NCI-H1694 (cell line): ENCODE measurements around the gene YWHAE.
"Not testable (repeated sequence)": the region's sequence is repeated elsewhere in the genome, so short reads cannot be mapped to it uniquely, and the experiment has no call there.

Source experiments
- DNase-seq: peaks from one replicate; lab custom pipeline; 2025; lab: John Stamatoyannopoulos, UW

YWHAE gene

DNA sequence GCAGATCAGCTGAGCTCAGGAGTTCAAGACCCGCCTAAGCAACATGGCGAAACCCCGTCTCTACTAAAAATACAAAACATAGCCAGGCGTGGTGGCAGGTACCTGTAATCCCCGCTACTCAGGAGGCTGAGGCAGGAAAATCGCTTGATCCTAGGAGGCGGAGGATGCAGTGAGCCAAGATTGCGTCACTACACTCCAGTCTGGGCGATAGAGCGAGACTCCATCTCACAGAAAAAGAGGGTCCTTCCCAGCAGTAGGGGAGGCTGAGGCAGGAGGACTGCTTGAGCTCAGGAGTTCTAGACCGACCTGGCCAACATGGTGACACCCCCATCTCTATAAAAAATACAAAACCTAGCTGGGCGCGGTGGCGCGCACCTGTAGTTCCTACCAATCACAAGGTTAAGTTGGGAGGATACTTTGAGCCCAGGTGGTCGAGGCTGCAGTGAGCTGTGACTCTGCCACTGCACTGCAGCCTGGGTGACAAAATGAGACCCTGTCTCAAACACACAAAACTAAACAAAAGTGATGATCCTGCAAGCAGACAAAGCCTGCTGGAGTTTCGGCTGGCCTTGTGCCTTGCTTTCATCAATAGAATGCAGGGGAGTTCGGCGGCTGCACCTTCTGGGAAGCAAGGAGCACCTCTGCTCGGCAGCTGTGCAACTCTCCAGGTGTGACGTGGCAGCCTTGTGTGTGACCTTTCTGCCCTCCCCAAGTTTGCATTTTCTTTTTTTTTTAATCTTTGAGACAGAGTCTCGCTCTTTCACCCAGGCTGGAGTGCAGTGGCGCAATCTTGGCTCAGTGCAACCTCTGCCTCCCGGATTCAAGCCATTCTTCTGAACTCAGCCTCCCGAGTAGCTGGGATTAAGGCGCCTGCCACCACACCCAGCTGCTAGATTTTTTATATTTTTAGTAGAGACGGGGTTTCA lies 12.4 kb upstream of the YWHAE start:
- DNase-seq, result no peak

DNA sequence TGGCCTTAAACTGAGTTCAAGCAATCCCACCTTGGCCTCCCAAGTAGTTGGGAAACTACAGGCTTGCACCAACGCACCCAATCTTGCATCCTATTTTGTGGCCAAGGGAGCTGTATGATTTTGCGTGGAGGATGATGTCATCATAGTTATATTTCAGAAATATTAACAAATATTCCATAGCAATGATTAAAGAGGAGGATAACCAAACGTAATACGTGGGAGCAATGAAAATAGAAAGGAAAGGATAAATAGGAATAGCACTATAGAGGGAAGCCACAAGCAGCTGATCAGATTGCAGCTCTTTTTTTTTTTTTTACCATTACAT lies 2.2 kb upstream of the YWHAE start:
- DNase-seq, result no peak

DNA sequence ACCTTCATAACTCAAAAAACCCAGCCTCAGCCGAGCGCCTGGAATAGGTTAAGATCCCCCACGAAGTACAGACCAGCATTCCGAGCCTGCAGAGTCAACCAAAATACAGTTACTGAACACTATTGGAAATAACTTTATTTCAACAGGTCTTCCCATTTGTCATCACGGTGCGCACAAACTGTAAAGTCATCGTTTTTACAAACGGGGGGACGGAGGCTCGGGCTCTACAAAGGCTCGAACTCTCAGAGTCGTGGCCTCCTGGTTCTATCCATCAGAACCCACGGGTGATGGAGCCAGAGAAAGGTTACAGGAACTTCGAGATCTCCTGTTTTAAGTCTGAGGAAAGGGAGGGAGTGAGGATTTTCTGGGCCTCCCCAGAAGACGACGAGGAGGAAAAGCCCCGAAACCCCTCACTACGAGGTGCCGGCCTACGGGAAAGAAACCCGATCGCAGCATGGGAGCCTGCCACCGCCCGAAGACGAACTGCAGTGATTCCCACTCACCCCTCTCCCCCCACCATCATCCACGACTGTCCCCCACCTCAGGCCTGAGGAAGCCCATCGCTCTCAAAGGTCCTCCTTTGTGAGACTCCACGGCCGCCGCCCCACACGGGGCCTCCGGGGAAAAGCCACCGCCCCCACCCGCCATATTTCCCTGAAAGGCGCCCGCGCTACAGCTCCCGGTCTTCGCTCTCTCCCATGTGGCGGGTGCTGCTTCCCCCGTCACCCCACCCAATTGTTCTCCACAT lies 917 bp downstream of the YWHAE start:
- no peak for DNase-seq

DNA sequence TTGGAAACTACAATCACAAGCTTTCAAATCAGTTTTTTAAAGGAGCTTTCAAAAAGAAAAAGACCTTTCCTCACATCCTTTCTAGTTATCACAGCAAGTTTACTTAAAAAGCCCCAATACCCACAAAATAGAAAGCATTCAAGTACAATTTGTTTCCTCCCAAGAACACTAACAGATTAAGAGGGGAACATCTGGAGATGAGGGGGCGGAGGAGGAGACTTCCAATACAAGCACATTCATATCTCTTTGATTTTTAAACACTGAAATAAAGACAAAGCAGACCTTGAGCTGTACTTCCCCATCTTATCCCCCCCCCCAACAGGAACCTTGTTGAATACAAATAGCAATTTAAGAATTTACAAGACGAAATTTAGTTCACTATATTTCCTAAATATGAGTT lies 2.0 kb downstream of the YWHAE start:
- DNase-seq, result no peak

DNA sequence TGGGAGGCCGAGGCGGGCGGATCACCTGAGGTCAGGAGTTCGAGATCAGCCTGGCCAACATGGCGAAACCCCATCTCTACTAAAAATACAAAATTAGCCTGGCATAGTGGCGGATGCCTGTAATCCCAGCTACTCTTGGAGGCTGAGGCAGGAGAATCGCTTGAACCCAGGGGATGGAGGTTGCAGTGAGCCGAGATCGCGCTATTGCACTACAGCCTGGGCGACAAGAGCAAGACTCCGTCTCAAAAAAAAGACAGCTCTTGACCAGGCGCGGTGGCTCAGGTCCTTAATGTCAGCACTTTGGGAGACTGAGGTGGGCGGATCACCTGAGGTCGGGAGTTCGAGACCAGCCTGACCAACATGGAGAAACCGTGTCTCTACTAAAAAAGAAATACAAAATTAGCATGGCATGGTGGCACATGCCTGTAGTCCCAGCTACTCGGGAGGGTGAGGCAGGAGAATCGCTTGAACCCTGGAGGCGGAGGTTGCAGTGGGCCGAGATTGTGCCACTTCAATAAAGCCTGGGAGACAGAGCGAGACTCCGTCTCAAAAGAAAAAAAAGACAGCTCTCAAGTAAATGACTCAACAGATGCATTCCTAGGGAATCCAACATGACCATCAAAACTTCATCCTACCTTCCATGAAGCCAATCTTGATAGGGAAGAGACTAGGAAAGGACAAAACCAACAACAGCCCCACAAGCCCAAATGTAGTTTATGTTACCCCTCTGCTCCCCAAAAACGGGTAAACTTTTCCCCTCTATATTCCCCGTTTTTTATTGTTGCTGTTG lies 4.0 kb downstream of the YWHAE start:
- not testable (repeated sequence) for DNase-seq

DNA sequence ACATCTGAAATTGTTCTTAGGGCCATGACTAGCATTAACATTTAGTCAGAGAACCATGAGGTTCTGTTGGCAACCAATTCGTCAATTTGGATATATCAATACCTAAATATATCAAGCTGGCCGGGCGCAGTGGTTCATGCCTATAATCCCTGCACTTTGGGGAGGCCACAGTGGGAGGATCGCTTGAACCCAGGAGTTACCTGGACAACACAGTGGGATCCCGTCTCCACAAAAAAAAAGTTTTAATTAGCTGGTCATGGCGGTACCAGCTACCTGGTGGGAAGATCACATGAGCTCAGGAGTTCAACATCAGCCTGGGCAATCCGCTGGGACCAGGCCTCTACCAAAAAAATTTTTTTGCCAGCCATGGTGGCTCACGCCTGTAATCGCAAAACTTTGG lies 8.4 kb downstream of the YWHAE start:
- DNase-seq, result no peak

- no peak for DNase-seq
Measured at GRCh38 chr17:1390432-1391367, 9.3 kb downstream of the YWHAE start.

DNA sequence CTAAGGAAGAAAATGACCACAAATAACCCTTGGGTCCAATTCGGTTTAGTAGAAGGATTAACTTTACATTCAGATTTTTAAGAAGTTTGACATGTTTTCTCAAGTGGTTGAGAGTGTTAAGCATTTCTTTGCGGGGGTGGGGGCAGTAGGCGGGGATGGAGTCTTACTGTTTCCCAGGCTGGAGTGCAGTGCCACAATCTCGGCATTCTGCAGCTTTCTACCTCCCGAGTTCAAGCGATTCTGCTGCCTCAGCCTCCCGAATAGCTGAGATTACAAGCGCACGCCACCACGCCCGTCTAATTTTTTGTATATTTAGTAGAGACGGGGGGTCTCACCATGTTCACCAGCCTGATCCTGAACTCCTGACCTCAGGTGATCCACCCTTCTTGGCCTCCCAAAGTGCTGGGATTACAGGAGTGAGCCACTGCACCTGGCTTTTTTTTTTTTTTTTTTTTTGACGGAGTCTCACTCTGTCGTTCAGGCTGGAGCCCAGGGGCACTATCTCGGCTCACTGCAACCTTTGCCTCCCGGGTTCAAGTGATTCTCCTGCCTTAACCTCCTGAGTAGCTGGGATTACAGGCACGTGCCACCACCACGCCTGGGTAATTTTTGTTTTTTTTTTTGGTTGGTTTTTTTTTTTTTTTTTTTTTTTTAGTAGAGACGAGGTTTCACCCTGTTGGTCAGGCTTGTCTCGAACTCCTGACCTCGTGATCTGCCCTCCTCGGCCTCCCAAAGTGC lies 12.4 kb downstream of the YWHAE start:
- not testable (repeated sequence) for DNase-seq

DNA sequence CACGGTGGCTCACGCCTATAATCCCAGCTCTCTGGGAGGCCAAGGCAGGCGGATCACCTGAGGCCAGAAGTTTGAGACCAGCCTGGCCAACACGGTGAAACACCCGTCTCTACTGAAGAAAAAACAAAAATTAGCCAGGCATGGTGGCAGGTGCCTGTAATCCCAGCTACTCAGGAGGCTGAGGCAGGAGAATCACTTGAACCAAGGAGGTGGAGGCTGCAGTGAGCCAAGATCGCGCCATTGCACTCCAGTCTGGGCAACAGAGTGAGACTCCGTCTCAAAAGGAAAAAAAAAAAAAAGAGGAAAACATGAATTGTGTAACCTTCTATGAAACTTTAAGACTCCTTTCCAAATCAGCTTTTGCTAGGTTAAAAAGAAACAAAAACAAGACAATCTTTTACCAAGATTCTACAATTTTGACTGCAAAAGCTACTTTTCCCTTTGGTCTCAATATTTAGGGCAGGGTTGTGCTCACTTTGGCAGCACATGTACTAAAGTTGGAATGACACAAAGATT lies 13.3 kb downstream of the YWHAE start:
- DNase-seq, result not testable (repeated sequence)

GRCh38 chr17:1386265-1386664 lies 13.8 kb downstream of the YWHAE start:
- DNase-seq, result no peak

DNA sequence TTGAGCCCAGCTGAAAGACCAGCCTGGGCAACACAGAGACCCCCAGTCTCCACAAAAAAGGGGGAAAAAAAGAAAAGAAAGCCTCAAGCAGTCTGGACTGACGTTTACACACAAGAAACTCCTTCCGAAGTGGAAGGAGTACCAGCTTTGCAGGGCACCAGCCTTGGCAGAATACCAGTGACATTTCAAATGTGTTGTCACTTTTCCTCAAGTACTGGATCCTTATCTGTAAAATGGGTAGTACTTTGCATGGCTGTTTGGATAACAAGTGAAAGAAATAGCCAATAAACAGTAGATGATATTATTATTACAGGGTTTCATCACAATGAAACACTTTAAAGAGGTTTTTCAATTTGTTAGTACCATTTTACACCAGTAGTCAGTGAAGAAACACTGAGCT lies 14.2 kb downstream of the YWHAE start:
- no peak for DNase-seq

DNA sequence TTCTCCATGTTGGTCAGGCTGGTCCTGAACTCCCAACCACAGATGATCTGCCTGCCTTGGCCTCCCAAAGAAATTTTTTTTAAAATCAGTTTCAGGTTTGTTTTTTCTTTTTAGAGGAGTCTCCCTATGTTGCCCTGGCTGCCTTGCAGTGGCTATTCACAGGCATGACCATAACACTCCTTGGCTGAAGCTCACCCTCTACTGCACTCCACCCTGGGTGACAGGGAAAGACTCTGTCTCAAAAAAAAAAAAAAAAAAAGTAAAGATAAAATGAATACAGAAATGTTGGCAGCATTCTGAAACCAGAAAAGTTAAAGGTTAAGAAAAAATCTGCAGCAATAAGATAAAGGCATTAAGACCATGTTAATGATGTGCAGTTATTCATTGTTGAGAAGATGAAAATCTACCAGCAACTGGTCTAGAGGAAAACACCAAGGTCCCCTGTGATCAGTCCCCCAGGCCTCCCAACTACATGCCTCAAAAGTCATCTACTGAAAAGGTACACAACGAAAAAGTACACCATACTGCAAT lies 15.1 kb downstream of the YWHAE start:
- no peak for DNase-seq

DNA sequence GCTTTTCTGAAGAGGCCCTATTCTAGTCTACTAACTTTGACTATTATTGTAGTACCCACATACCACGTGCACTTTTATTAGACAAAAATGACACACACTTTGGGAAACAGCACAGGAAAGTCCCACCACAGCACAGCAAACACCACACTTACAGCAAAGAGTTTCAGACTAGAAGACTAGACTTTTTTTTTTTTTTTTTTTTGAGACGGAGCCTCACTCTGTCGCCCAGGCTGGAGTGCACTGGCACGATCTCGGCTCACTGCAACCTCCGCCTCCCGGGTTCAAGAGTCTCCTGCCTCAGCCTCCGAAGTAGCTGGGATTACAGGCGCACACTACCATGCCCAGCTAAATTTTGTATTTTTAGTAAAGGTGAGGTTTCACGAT lies 20.1 kb downstream of the YWHAE start:
- DNase-seq, result no peak

DNA sequence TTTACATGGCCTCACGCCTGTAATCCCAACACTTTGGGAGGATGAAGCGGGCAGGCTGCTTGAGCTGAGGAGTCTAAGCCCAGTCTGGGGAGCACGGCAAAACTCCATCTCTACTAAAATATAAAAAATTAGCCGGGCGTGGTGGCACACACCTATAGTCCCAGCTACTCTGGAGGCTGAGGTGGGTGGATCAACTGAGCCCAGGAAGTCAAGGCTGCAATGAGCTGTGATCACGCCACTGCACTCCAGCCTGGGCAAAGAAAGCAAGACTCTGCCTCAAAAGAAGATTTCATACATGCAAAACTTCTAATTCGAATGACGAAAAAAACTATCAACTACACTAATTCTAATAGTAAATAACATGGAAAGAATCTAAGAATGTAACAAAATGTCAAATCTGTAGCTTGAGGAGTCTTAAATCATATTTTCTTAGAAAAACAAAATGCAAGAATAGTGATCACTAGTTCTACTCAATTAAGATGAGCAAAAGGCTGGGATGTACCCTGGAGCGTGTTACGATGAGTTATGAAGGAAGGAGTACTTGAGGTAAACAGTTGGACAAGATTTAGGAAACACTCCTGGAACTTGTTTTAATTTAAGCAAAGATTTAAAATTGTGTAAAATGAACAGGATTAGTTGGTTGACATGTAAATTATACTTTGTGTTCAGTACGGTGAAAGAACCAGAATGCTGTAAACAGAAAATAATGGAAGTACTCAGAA lies 20.7 kb downstream of the YWHAE start:
- DNase-seq, result no peak

DNA sequence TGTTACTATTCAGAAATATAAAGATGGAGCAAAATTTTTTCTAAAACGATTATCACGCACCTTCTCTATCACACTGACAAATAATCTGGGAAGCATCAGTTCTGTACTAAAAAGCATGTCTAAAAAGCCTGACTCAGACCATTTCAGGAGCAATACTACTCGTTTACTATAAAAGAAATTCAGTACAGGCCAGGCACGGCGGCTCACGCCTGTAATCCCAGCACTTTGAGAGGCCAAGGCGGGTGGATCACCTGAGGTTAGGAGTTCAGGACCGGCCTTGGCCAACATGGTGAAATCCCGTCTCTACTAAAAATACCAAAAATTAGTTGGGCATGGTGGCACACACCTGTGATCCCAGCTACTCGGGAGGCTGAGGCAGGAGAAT lies 21.6 kb downstream of the YWHAE start:
- DNase-seq, result not testable (repeated sequence)

DNA sequence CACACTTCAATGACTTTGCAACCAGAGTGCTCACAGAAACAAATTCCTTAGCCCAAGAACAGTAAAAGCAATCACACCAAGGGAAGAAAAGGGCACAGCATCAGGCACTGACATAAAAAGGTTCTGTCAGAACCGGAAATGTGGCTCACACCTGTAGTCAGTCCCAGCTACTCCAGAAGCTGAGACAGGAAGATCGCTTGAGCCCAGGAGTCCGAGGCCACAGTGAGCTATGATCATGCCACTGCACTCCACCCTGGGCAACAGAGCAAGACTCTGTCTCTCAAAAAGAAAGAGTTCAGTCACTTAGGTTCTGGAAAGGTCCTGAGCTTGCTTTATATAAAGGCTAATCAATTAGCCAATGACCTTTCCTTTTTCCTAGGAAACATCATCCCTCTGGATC lies 22.7 kb downstream of the YWHAE start:
- no peak for DNase-seq

GRCh38 chr17:1376061-1376460 lies 24.0 kb downstream of the YWHAE start:
- no peak for DNase-seq

DNA sequence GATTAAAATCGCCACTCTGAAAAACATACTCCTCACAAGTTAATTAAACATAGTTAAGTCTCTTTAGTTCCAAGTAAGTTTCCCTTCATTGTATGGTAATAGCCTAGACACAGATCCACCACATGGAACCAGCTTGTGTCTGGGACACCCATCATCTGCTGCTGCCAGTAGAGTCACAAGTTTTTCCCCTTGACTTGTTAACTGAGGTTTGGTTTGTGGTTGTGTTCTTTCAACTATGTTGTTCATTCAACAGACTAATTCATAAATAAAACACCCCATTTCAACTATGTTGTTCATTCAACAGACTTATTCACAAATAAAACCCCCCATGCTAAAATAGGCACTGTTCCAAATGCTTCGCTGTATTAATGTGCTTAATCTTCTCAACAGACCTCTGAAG lies 24.4 kb downstream of the YWHAE start:
- DNase-seq, result no peak

DNA sequence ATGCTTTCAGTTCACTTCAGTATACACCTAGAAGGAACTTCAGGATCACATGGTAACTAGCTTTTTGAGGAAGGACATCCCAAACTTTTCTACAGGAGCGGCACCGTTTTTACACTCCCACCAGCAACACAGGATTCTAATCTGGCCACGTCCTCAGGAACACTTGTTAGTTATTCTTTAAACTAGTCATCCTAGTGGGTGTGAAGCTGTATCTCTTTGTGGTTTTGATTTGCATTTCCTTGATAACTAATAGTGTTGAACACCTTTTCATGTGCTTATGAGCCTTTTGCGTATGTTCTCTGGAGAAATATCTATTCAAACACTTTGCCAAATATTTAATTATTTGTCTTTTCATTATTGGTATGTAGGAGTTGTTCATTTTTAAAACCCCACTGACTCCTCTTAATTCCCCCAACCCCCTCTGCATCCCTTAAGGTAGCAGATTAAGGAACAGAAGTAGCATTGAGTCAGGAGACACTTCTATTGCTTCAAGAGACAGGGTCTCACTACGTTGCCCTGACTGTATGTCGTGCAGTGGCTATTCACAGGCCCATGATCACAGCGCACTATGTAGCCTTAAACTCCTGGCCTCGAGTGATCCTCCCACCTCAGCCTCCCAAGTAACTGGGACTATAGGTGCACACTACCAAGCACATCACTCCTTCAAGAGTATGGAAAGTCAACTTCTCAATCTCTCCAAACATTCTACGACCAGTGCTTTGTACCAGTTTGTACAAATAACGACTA lies 25.4 kb downstream of the YWHAE start:
- DNase-seq, result no peak
